ENCODE results near the gene GRB14.

DNA sequence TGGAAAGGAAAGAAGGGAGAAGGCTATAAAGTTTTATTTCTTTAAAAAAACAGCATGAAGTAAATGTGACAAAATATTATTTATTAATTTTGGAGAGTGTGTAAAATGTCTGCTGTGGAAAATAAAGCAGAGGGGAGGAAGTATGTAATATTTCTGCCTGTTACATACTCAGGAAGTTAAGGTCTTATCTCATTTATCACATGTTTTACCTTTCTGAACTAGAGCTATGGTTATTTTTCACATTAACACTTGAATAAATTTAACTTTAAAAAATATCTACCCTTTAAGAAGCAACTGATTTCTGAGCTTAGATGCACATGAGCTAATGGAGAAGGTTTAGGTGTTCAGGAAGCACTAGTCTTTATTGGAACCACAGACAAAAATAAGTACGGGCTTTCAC lies 148.3 kb downstream of the GRB14 start:
- TF ChIP-seq, protein P1, sequence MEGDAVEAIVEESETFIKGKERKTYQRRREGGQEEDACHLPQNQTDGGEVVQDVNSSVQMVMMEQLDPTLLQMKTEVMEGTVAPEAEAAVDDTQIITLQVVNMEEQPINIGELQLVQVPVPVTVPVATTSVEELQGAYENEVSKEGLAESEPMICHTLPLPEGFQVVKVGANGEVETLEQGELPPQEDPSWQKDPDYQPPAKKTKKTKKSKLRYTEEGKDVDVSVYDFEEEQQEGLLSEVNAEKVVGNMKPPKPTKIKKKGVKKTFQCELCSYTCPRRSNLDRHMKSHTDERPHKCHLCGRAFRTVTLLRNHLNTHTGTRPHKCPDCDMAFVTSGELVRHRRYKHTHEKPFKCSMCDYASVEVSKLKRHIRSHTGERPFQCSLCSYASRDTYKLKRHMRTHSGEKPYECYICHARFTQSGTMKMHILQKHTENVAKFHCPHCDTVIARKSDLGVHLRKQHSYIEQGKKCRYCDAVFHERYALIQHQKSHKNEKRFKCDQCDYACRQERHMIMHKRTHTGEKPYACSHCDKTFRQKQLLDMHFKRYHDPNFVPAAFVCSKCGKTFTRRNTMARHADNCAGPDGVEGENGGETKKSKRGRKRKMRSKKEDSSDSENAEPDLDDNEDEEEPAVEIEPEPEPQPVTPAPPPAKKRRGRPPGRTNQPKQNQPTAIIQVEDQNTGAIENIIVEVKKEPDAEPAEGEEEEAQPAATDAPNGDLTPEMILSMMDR (IDR thresholded peaks at IDR 0.05) = no peak
- TF ChIP-seq EZH2 (IDR thresholded peaks at IDR 0.05) = no peak
